Hepatocyte (in vitro differentiated cells): Measurements from ENCODE around the gene FOXL1. TPM values are rescaled to one million over a fixed set of nuclear protein-coding genes. Genes with fewer than 3 reads are reported as not detected.

ENCODE experiments used
- DNase-seq: peaks from one replicate; pipeline ENCODE4 v3.0.0-alpha.2; 2016; ENCODE audit warnings: low spot score
- H2AFZ ChIP-seq: fragments of 200-600 bp; sonication (generic); 2 replicates; pipeline ENCODE4 v1.6.0; 2016; ENCODE audit warnings: antibody characterized with exemption, mild to moderate bottlenecking
- H3K27ac ChIP-seq: fragments of 200-600 bp; sonication (generic); 2 replicates; pipeline ENCODE4 v1.5.1; 2016; ENCODE audit warnings: mild to moderate bottlenecking
- H3K27me3 ChIP-seq: fragments of 200-600 bp; sonication (generic); 2 replicates; pipeline ENCODE4 v1.6.1; 2016
- H3K36me3 ChIP-seq: fragments of 200-600 bp; sonication (generic); replicated peaks from 2 replicates; pipeline ENCODE4 v1.5.1; 2016; ENCODE audit warnings: low read depth; ENCODE audit not compliant: insufficient read depth
- H3K4me1 ChIP-seq: fragments of 200-600 bp; sonication (generic); 2 replicates; pipeline ENCODE4 v1.5.1; 2016; ENCODE audit warnings: mild to moderate bottlenecking, moderate library complexity; ENCODE audit not compliant: insufficient read depth
- H3K4me2 ChIP-seq: fragments of 200-600 bp; sonication (generic); 2 replicates; pipeline ENCODE4 v1.6.0; 2016
- H3K4me3 ChIP-seq: fragments of 200-600 bp; sonication (generic); 2 replicates; pipeline ENCODE4 v1.5.1; 2016; ENCODE audit warnings: mild to moderate bottlenecking
- H3K79me2 ChIP-seq: fragments of 200-600 bp; sonication (generic); 2 replicates; pipeline ENCODE4 v1.6.0; 2017; ENCODE audit warnings: mild to moderate bottlenecking
- H3K9me2 ChIP-seq: fragments of 200-600 bp; sonication (generic); replicated peaks from 2 replicates; pipeline ENCODE4 v1.6.0; 2017; ENCODE audit warnings: mild to moderate bottlenecking; ENCODE audit not compliant: insufficient read depth
- H3K9me3 ChIP-seq: fragments of 200-600 bp; sonication (generic); 2 replicates; pipeline ENCODE4 v1.5.1; 2016; ENCODE audit warnings: low read depth, mild to moderate bottlenecking
- H4K20me1 ChIP-seq: fragments of 200-600 bp; sonication (generic); 2 replicates; pipeline ENCODE4 v1.6.0; 2016; ENCODE audit warnings: mild to moderate bottlenecking; ENCODE audit not compliant: insufficient read depth, poor library complexity, severe bottlenecking
- EZH2 ChIP-seq: fragments of 200-600 bp; sonication (generic); IDR thresholded peaks from 2 replicates; pipeline ENCODE4 v1.6.1; 2016; ENCODE audit warnings: antibody characterized with exemption, mild to moderate bottlenecking, borderline replicate concordance
- EZH2phosphoT487 ChIP-seq: fragments of 200-600 bp; sonication (generic); IDR thresholded peaks from one replicate; pipeline ENCODE4 v1.6.1; 2018; ENCODE audit warnings: antibody characterized with exemption, mild to moderate bottlenecking, low read depth, moderate library complexity; ENCODE audit not compliant: unreplicated experiment, severe bottlenecking
- WGBS: methylation state at CpG from one replicate; pipeline ENCODE4 v1.1.6; 2016; ENCODE audit warnings: low lambda C conversion rate; ENCODE audit errors: missing lambda C conversion rate; 5-methylcytosine and 5-hydroxymethylcytosine counted together
- polyA plus RNA-seq: library from polyadenylated mRNA; unstranded; fragments of >200 nt; fragmentation: Nextera tagmentation; extraction: Ambion mirVana; gene quantifications from 2 replicates; pipeline ENCODE4 v1.2.1, GENCODE V29; 2016
- total RNA-seq: library from RNA; depleted of rRNA; stranded (reverse); fragments of >200 nt; gene quantifications from 2 replicates; pipeline ENCODE4 v1.2.3, GENCODE V29; 2014
- TF ChIP-seq, protein P1 (sequence below): fragments of 200-600 bp; sonication (generic); IDR thresholded peaks from 2 replicates; pipeline ENCODE4 v1.5.1; 2016; ENCODE audit warnings: antibody characterized with exemption, mild to moderate bottlenecking; ENCODE audit not compliant: poor library complexity

FOXL1 gene
- total and polyA plus RNA-seq, 2 experiments from 2014 or later = 1.3 to 3.1 TPM

DNA sequence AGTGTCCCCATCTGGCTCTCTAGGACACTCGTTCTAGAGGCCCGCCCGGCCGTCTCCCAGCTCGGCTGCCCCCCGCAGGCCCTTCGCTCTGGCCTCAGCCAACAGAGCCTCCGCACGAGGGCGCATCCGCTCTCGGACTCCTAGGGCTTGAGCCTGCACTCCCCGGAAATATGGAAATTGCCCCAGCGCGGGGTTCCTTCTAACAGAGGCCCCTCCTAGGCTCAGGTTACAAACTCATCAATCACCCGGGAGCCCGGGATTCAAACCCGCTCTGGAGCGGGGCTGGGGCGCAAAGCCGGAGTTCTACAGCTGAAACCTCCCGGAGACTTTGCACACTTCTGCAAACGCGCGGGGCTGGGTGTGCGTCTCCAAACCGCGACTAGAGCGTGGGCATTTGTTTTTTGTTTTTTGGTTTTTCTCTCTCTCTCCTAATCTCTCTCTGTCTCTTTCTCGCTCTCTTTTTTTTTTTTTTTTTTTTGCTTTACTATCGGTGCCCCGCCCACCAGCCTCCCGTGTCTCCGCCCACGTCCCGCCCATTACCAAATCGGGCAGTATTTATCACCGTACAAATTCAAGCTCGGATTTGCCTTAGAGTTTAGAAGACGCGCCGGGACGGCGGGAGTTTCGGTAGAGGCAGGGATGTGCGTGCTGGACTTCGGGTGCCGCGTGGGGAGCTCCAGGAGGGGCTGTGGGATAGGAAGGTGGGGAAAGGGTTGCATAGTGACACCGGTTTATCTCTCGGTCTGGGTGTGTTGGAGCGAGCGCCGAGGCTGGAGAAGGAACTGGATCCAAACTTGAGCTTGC is 2.4 kb upstream of the FOXL1 start:
- TF ChIP-seq, protein P1, sequence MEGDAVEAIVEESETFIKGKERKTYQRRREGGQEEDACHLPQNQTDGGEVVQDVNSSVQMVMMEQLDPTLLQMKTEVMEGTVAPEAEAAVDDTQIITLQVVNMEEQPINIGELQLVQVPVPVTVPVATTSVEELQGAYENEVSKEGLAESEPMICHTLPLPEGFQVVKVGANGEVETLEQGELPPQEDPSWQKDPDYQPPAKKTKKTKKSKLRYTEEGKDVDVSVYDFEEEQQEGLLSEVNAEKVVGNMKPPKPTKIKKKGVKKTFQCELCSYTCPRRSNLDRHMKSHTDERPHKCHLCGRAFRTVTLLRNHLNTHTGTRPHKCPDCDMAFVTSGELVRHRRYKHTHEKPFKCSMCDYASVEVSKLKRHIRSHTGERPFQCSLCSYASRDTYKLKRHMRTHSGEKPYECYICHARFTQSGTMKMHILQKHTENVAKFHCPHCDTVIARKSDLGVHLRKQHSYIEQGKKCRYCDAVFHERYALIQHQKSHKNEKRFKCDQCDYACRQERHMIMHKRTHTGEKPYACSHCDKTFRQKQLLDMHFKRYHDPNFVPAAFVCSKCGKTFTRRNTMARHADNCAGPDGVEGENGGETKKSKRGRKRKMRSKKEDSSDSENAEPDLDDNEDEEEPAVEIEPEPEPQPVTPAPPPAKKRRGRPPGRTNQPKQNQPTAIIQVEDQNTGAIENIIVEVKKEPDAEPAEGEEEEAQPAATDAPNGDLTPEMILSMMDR = peak; percentile 79
- TF ChIP-seq EZH2phosphoT487 = no peak
- Histone ChIP-seq H3K4me2 (peak overlapping the region; percentile 97), H3K4me1 (peaks cover 22% of the 10 kb centered on the region), H2AFZ (peak overlapping the region; percentile 84), H3K36me3 (no peaks in the 10 kb centered on the region), H3K9me2 (no peaks in the 10 kb centered on the region), H4K20me1 (no peaks in the 10 kb centered on the region), H3K27me3 (peaks cover 95% of the 10 kb centered on the region), H3K27ac (peak overlapping the region; percentile 53), H3K79me2 (no peaks in the 10 kb centered on the region), H3K4me3 (peak overlapping the region; percentile 62), H3K9me3 (no peaks in the 10 kb centered on the region)
- WGBS = 2% methylated on average over 50 of the region's 54 CpGs
- DNase-seq = peak; percentile 87

DNA sequence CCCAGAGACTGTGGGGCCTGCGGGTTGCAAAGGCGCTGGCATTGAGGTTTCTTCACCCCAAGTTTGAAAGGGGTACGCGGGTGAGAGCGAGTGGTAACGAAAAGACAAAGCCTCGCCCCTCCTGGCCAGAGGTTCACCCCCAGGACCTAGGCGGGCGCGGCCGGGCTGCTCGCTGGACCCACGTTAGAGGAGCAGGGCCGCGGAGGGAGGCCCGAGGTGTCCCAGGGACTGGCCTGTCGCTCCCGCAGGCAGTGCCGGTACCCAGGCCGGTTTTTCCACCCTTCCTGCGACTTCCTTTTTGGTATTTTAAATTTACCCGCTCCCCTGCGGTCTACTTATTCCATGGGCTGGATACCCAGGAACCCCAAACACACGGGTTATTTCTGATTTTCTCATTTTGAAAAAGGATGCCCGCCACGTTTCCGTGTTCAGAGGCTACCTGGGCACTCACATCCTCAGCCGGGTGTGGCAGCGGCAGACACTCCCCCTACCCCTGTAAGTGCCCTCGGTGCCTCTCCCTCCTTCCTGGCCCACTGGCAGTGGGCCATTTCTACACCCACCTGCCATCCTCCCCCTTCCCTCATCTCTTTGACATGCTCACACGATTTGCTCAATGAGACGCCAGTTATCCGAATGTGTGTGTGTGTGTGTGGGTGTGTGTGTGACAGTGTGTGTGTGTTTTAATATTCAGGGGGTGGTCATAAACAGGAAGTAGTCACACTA is 1.6 kb upstream of the FOXL1 start:
- WGBS = 7% methylated on average over 33 of the region's 33 CpGs
- H3K4me3 ChIP-seq = peak overlapping the region; percentile 62

GRCh38 chr16:86577314-86577971 is 906 bp upstream of the FOXL1 start:
- WGBS = 18% methylated on average over 12 of the region's 12 CpGs
- Histone ChIP-seq H2AFZ (no peak overlapping the region), H3K27me3 (peaks cover 94% of the 10 kb centered on the region)

More for the DNA sequence above, 1.6 kb upstream of the FOXL1 start:
- Histone ChIP-seq H3K36me3 (no peaks in the 10 kb centered on the region), H3K9me3 (no peaks in the 10 kb centered on the region), H3K9me2 (no peaks in the 10 kb centered on the region), H2AFZ (no peak overlapping the region), H3K27ac (no peak overlapping the region), H3K79me2 (no peaks in the 10 kb centered on the region), H4K20me1 (no peaks in the 10 kb centered on the region), H3K4me1 (peaks cover 22% of the 10 kb centered on the region), H3K4me2 (peak overlapping the region; percentile 97), H3K27me3 (peaks cover 95% of the 10 kb centered on the region)
- DNase-seq = no peak
- TF ChIP-seq EZH2phosphoT487 (no peak), EZH2 (peak; percentile 46)
- TF ChIP-seq, protein P1 = no peak

More at GRCh38 chr16:86577314-86577971, 906 bp upstream of the FOXL1 start:
- Histone ChIP-seq H3K27ac (peak overlapping the region; percentile 85), H3K79me2 (no peaks in the 10 kb centered on the region), H4K20me1 (no peaks in the 10 kb centered on the region), H3K36me3 (no peaks in the 10 kb centered on the region), H3K4me3 (no peak overlapping the region), H3K9me3 (no peaks in the 10 kb centered on the region), H3K9me2 (no peaks in the 10 kb centered on the region), H3K4me2 (peak overlapping the region; percentile 97), H3K4me1 (peaks cover 22% of the 10 kb centered on the region)
- peak; percentile 31 for DNase-seq
- TF ChIP-seq, protein P1 = no peak
- no peak for TF ChIP-seq EZH2
- TF ChIP-seq EZH2phosphoT487 = no peak
